HEK293 (cell line): ENCODE results near the gene TARS3.

Experiments used
- BCL11B ChIP-seq: fragments of 450-650 bp; formaldehyde crosslinking; IDR thresholded peaks from 2 replicates; pipeline ENCODE4 v1.5.1; 2016; ENCODE audit warnings: low read depth, missing biosample characterization, missing genetic modification characterization
- EGR2 ChIP-seq: fragments of 450-650 bp; formaldehyde crosslinking; IDR thresholded peaks from 2 replicates; pipeline ENCODE4 v1.5.1; 2016; ENCODE audit warnings: low read depth, missing biosample characterization, missing genetic modification characterization
- FEZF1 ChIP-seq: fragments of 450-650 bp; formaldehyde crosslinking; IDR thresholded peaks from 2 replicates; pipeline ENCODE4 v1.5.1; 2016; ENCODE audit warnings: missing biosample characterization, missing genetic modification characterization
- KLF16 ChIP-seq: fragments of 450-650 bp; formaldehyde crosslinking; IDR thresholded peaks from 2 replicates; pipeline ENCODE4 v1.5.1; 2017; ENCODE audit warnings: missing biosample characterization, missing genetic modification characterization
- RBAK ChIP-seq: fragments of 450-650 bp; formaldehyde crosslinking; IDR thresholded peaks from 2 replicates; pipeline ENCODE4 v1.5.1; 2016; ENCODE audit warnings: missing biosample characterization, missing genetic modification characterization
- ZIC2 ChIP-seq: fragments of 450-650 bp; formaldehyde crosslinking; IDR thresholded peaks from 2 replicates; pipeline ENCODE4 v1.5.1; 2016; ENCODE audit warnings: missing biosample characterization, missing genetic modification characterization
- ZNF112 ChIP-seq: fragments of 450-650 bp; formaldehyde crosslinking; IDR thresholded peaks from 2 replicates; pipeline ENCODE4 v1.5.0; 2017; ENCODE audit warnings: missing biosample characterization, missing genetic modification characterization
- ZNF121 ChIP-seq: fragments of 450-650 bp; formaldehyde crosslinking; IDR thresholded peaks from 2 replicates; pipeline ENCODE4 v1.5.1; 2016; ENCODE audit warnings: missing biosample characterization, missing genetic modification characterization
- ZNF146 ChIP-seq: fragments of 450-650 bp; formaldehyde crosslinking; IDR thresholded peaks from 2 replicates; pipeline ENCODE4 v1.5.1; 2016; ENCODE audit warnings: missing biosample characterization, missing genetic modification characterization
- ZNF148 ChIP-seq: fragments of 450-650 bp; formaldehyde crosslinking; IDR thresholded peaks from 2 replicates; pipeline ENCODE4 v1.5.0; 2017; ENCODE audit warnings: missing biosample characterization, missing genetic modification characterization, borderline replicate concordance
- ZNF23 ChIP-seq: fragments of 450-650 bp; formaldehyde crosslinking; IDR thresholded peaks from 2 replicates; pipeline ENCODE4 v1.5.1; 2016; ENCODE audit warnings: missing biosample characterization, missing genetic modification characterization, borderline replicate concordance
- ZNF274 ChIP-seq, 2 experiments: fragments of 200-500 bp in 1 of 2; fragments of 450-650 bp in 1 of 2; sonication (Bioruptor generic) in 1 of 2; formaldehyde crosslinking in 1 of 2; IDR thresholded peaks; 2 replicates each; pipeline versions ENCODE4 v1.5.1 to v1.6.1; 2014 to 2016; ENCODE audit warnings: borderline replicate concordance in 1 of 2, inconsistent platforms in 1 of 2, low read length in 1 of 2, missing biosample characterization in 1 of 2, missing genetic modification characterization in 1 of 2
- ZNF341 ChIP-seq: fragments of 450-650 bp; formaldehyde crosslinking; IDR thresholded peaks from 2 replicates; pipeline ENCODE4; 2016; ENCODE audit warnings: low read depth, missing biosample characterization, missing genetic modification characterization
- ZNF37A ChIP-seq: fragments of 450-650 bp; IDR thresholded peaks from 2 replicates; pipeline ENCODE4 v1.5.1; 2018; ENCODE audit warnings: missing biosample characterization, missing genetic modification characterization
- ZNF404 ChIP-seq: fragments of 450-650 bp; formaldehyde crosslinking; IDR thresholded peaks from 2 replicates; pipeline ENCODE4 v1.5.1; 2017; ENCODE audit warnings: missing biosample characterization, missing genetic modification characterization
- ZNF488 ChIP-seq: fragments of 450-650 bp; formaldehyde crosslinking; IDR thresholded peaks from 2 replicates; pipeline ENCODE4 v1.5.1; 2016; ENCODE audit warnings: missing biosample characterization, missing genetic modification characterization
- ZNF501 ChIP-seq: fragments of 450-650 bp; formaldehyde crosslinking; IDR thresholded peaks from 2 replicates; pipeline ENCODE4 v1.5.1; 2016; ENCODE audit warnings: missing biosample characterization, missing genetic modification characterization
- ZNF560 ChIP-seq: fragments of 450-650 bp; formaldehyde crosslinking; IDR thresholded peaks from 2 replicates; pipeline ENCODE4 v1.5.1; 2017; ENCODE audit warnings: missing biosample characterization, missing genetic modification characterization, borderline replicate concordance
- ZNF658 ChIP-seq: fragments of 450-650 bp; formaldehyde crosslinking; IDR thresholded peaks from 2 replicates; pipeline ENCODE4; 2016; ENCODE audit warnings: missing biosample characterization, missing genetic modification characterization
- TF ChIP-seq, protein P1 (sequence below): fragments of 450-650 bp; formaldehyde crosslinking; IDR thresholded peaks from 2 replicates; pipeline ENCODE4 v1.5.1; 2016; ENCODE audit warnings: missing biosample characterization, missing genetic modification characterization
- TF ChIP-seq, protein P2 (sequence below): fragments of 450-650 bp; formaldehyde crosslinking; IDR thresholded peaks from 2 replicates; pipeline ENCODE4 v1.5.1; 2016; ENCODE audit warnings: missing biosample characterization, missing genetic modification characterization
- TF ChIP-seq, protein P3 (sequence below): fragments of 450-650 bp; formaldehyde crosslinking; IDR thresholded peaks from 2 replicates; pipeline ENCODE4 v1.5.1; 2016; ENCODE audit warnings: missing biosample characterization, missing genetic modification characterization
- TF ChIP-seq, protein P4 (sequence below): fragments of 450-650 bp; formaldehyde crosslinking; IDR thresholded peaks from 2 replicates; pipeline ENCODE4 v1.5.1; 2016; ENCODE audit warnings: missing biosample characterization, missing genetic modification characterization, borderline replicate concordance
- TF ChIP-seq, protein P5 (sequence below): fragments of 450-650 bp; formaldehyde crosslinking; IDR thresholded peaks from 2 replicates; pipeline ENCODE4 v1.5.1; 2016; ENCODE audit warnings: missing biosample characterization, missing genetic modification characterization

The TARS3 gene

DNA sequence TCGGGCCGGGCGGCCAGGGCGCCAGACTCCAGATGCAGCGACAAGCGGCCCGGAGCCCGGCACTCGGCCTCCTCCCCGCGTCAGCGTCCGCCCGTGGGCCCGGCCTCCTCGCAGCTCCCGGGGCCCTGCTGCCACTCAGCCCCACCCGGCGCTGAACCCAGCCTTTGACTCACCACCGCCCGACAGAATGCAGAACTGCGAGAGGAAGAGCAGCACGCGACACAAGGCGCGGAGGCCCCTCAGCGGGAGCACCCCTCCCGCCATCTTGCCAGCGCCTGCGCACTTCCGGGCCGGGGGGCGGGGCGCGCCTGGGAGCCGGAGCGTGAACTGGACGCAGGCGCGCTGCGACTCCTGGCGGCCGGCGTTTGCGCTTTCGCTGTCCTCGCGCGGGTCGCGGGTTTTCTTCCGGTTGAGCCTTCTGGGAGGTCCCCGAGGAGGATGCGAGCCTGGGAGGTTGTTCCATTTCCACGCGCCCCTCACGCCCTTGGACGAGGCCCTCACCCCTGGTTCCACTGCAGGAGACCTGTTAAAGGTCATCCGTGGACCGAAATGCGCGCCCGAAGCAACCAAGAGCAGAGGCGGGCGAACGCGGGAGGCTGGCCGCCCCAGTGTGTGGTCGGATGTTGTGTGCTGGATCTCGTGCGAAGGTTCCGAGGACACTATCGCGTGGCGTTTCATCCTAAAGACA lies 72.0 kb downstream of the TARS3 start, which contains the start of gene TM2D3 (continued):
- TF ChIP-seq ZNF560 (no peak), ZNF148 (no peak), ZNF341 (tag by site-specific recombination) (peak; percentile 68), ZNF501 (tag by site-specific recombination) (peak; percentile 88; the same call in 1 of the 2 replicates), ZNF404 (tag by site-specific recombination) (no peak), ZNF112 (tag by site-specific recombination) (no peak), ZNF274 (IDR thresholded peaks at IDR 0.05; ENCODE audit: low read length) (no peak), ZNF274 (tag by site-specific recombination; IDR thresholded peaks at IDR 0.05; ENCODE audit: borderline replicate concordance) (no peak), RBAK (tag by site-specific recombination) (no peak), ZNF488 (no peak), EGR2 (no peak), ZNF37A (tag by site-specific recombination) (no peak), ZNF658 (tag by site-specific recombination) (no peak), BCL11B (tag by site-specific recombination) (peak; percentile 33; the same call in 1 of the 2 replicates), ZIC2 (tag by site-specific recombination) (peak; percentile 53; the same call in 1 of the 2 replicates), ZNF23 (tag by site-specific recombination) (no peak), FEZF1 (tag by site-specific recombination) (peak; percentile 65), ZNF146 (no peak; the same call in 1 of the 2 replicates), KLF16 (tag by site-specific recombination) (peak; percentile 83), ZNF121 (tag by site-specific recombination) (peak; percentile 37; the same call in 1 of the 2 replicates)
- TF ChIP-seq, protein P1, sequence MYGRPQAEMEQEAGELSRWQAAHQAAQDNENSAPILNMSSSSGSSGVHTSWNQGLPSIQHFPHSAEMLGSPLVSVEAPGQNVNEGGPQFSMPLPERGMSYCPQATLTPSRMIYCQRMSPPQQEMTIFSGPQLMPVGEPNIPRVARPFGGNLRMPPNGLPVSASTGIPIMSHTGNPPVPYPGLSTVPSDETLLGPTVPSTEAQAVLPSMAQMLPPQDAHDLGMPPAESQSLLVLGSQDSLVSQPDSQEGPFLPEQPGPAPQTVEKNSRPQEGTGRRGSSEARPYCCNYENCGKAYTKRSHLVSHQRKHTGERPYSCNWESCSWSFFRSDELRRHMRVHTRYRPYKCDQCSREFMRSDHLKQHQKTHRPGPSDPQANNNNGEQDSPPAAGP (tag by site-specific recombination) = peak; percentile 49
- TF ChIP-seq, protein P2, sequence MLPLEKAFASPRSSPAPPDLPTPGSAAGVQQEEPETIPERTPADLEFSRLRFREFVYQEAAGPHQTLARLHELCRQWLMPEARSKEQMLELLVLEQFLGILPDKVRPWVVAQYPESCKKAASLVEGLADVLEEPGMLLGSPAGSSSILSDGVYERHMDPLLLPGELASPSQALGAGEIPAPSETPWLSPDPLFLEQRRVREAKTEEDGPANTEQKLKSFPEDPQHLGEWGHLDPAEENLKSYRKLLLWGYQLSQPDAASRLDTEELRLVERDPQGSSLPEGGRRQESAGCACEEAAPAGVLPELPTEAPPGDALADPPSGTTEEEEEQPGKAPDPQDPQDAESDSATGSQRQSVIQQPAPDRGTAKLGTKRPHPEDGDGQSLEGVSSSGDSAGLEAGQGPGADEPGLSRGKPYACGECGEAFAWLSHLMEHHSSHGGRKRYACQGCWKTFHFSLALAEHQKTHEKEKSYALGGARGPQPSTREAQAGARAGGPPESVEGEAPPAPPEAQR (tag by site-specific recombination) = no peak
- TF ChIP-seq, protein P3, sequence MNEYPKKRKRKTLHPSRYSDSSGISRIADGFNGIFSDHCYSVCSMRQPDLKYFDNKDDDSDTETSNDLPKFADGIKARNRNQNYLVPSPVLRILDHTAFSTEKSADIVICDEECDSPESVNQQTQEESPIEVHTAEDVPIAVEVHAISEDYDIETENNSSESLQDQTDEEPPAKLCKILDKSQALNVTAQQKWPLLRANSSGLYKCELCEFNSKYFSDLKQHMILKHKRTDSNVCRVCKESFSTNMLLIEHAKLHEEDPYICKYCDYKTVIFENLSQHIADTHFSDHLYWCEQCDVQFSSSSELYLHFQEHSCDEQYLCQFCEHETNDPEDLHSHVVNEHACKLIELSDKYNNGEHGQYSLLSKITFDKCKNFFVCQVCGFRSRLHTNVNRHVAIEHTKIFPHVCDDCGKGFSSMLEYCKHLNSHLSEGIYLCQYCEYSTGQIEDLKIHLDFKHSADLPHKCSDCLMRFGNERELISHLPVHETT (tag by site-specific recombination) = no peak; the same call in 1 of the 2 replicates
- TF ChIP-seq, protein P4, sequence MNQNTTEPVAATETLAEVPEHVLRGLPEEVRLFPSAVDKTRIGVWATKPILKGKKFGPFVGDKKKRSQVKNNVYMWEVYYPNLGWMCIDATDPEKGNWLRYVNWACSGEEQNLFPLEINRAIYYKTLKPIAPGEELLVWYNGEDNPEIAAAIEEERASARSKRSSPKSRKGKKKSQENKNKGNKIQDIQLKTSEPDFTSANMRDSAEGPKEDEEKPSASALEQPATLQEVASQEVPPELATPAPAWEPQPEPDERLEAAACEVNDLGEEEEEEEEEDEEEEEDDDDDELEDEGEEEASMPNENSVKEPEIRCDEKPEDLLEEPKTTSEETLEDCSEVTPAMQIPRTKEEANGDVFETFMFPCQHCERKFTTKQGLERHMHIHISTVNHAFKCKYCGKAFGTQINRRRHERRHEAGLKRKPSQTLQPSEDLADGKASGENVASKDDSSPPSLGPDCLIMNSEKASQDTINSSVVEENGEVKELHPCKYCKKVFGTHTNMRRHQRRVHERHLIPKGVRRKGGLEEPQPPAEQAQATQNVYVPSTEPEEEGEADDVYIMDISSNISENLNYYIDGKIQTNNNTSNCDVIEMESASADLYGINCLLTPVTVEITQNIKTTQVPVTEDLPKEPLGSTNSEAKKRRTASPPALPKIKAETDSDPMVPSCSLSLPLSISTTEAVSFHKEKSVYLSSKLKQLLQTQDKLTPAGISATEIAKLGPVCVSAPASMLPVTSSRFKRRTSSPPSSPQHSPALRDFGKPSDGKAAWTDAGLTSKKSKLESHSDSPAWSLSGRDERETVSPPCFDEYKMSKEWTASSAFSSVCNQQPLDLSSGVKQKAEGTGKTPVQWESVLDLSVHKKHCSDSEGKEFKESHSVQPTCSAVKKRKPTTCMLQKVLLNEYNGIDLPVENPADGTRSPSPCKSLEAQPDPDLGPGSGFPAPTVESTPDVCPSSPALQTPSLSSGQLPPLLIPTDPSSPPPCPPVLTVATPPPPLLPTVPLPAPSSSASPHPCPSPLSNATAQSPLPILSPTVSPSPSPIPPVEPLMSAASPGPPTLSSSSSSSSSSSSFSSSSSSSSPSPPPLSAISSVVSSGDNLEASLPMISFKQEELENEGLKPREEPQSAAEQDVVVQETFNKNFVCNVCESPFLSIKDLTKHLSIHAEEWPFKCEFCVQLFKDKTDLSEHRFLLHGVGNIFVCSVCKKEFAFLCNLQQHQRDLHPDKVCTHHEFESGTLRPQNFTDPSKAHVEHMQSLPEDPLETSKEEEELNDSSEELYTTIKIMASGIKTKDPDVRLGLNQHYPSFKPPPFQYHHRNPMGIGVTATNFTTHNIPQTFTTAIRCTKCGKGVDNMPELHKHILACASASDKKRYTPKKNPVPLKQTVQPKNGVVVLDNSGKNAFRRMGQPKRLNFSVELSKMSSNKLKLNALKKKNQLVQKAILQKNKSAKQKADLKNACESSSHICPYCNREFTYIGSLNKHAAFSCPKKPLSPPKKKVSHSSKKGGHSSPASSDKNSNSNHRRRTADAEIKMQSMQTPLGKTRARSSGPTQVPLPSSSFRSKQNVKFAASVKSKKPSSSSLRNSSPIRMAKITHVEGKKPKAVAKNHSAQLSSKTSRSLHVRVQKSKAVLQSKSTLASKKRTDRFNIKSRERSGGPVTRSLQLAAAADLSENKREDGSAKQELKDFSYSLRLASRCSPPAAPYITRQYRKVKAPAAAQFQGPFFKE = no peak
- TF ChIP-seq, protein P5, sequence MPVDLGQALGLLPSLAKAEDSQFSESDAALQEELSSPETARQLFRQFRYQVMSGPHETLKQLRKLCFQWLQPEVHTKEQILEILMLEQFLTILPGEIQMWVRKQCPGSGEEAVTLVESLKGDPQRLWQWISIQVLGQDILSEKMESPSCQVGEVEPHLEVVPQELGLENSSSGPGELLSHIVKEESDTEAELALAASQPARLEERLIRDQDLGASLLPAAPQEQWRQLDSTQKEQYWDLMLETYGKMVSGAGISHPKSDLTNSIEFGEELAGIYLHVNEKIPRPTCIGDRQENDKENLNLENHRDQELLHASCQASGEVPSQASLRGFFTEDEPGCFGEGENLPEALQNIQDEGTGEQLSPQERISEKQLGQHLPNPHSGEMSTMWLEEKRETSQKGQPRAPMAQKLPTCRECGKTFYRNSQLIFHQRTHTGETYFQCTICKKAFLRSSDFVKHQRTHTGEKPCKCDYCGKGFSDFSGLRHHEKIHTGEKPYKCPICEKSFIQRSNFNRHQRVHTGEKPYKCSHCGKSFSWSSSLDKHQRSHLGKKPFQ = peak; percentile 30; the same call in 1 of the 2 replicates
